Neural progenitor cell (in vitro differentiated cells): ENCODE measurements around the gene PRR14L. TPM values are rescaled to one million over a fixed set of nuclear protein-coding genes. Genes with fewer than 3 reads are reported as not detected.
"Not testable (repeated sequence)": the region's sequence is repeated elsewhere in the genome, so short reads cannot be mapped to it uniquely, and the experiment has no call there.

Experiments used
- DNase-seq: peaks from one replicate; pipeline ENCODE4 v3.0.0-alpha.2; 2016; ENCODE audit warnings: low spot score
- H2AFZ ChIP-seq: fragments of 200-600 bp; sonication (generic); replicated peaks from 2 replicates; pipeline ENCODE4 v1.6.1; 2016; ENCODE audit warnings: antibody characterized with exemption
- H3F3A ChIP-seq: fragments of 200-600 bp; sonication (generic); 2 replicates; pipeline ENCODE4 v1.6.1; 2016; ENCODE audit warnings: antibody characterized with exemption, low read depth
- H3K27ac ChIP-seq: fragments of 200-600 bp; sonication (generic); 2 replicates; pipeline ENCODE4 v1.5.1; 2016; ENCODE audit warnings: mild to moderate bottlenecking
- H3K27me3 ChIP-seq: fragments of 200-600 bp; sonication (generic); 2 replicates; pipeline ENCODE4 v1.6.1; 2016; ENCODE audit warnings: mild to moderate bottlenecking, moderate library complexity
- H3K36me3 ChIP-seq: fragments of 200-600 bp; sonication (generic); 2 replicates; pipeline ENCODE4 v1.5.1; 2016
- H3K4me1 ChIP-seq: fragments of 200-600 bp; sonication (generic); 2 replicates; pipeline ENCODE4 v1.6.1; 2016; ENCODE audit warnings: mixed run types
- H3K4me2 ChIP-seq: fragments of 200-600 bp; sonication (generic); 2 replicates; pipeline ENCODE4 v1.6.1; 2016
- H3K4me3 ChIP-seq: fragments of 200-600 bp; sonication (generic); 2 replicates; pipeline ENCODE4 v1.5.1; 2016
- H3K79me2 ChIP-seq: fragments of 200-600 bp; sonication (generic); 2 replicates; pipeline ENCODE4 v1.6.1; 2016; ENCODE audit warnings: low read depth
- H3K9ac ChIP-seq: fragments of 200-600 bp; sonication (generic); 2 replicates; pipeline ENCODE4 v1.6.1; 2016
- H3K9me3 ChIP-seq: fragments of 200-600 bp; sonication (generic); 2 replicates; pipeline ENCODE4 v1.5.1; 2016; ENCODE audit warnings: low read depth
- H4K20me1 ChIP-seq: fragments of 200-600 bp; sonication (generic); 2 replicates; pipeline ENCODE4 v1.6.1; 2016; ENCODE audit warnings: low read depth
- H3K27ac Mint-ChIP-seq: 3 replicates; pipeline ENCODE4 v1.8.0; 2021; ENCODE audit warnings: mixed read lengths
- H3K27me3 Mint-ChIP-seq: 2 replicates; pipeline ENCODE4 v1.8.0; 2022; ENCODE audit warnings: low read depth, mild to moderate bottlenecking, inconsistent platforms, moderate library complexity, mixed read lengths; ENCODE audit not compliant: insufficient read depth
- H3K36me3 Mint-ChIP-seq: 3 replicates; pipeline ENCODE4 v1.8.0; 2021; ENCODE audit warnings: mixed read lengths
- H3K4me1 Mint-ChIP-seq: 3 replicates; pipeline ENCODE4 v1.8.0; 2021; ENCODE audit warnings: mixed read lengths
- H3K4me3 Mint-ChIP-seq: 3 replicates; pipeline ENCODE4 v1.8.0; 2021; ENCODE audit warnings: mild to moderate bottlenecking, moderate library complexity, mixed read lengths
- H3K9me3 Mint-ChIP-seq: 3 replicates; pipeline ENCODE4 v1.8.0; 2020; ENCODE audit warnings: mixed read lengths
- CTCF ChIP-seq: fragments of 200-600 bp; sonication (generic); IDR thresholded peaks from 2 replicates; pipeline ENCODE4 v1.5.1; 2017; ENCODE audit warnings: antibody characterized with exemption, mild to moderate bottlenecking
- EZH2 ChIP-seq: fragments of 200-600 bp; sonication (generic); IDR thresholded peaks from 2 replicates; pipeline ENCODE4 v1.6.1; 2017; ENCODE audit warnings: antibody characterized with exemption, mild to moderate bottlenecking, moderate library complexity
- EZH2phosphoT487 ChIP-seq: fragments of 200-600 bp; sonication (generic); IDR thresholded peaks from 2 replicates; pipeline ENCODE4 v1.6.1; 2017; ENCODE audit warnings: antibody characterized with exemption
- total RNA-seq: library from RNA; depleted of rRNA; stranded (reverse); fragments of >200 nt; gene quantifications from 2 replicates; pipeline ENCODE4 v1.2.3, GENCODE V29; 2015; ENCODE audit warnings: low replicate concordance

The PRR14L gene
- total RNA-seq, 1 donor from 2014 or later = 74.2 TPM

- H3K4me1 ChIP-seq = no peaks in the 10 kb centered on the region
- peak overlapping the region; percentile 35 for H3K4me3 ChIP-seq
- peaks cover 21% of the 10 kb centered on the region for H3F3A ChIP-seq
- TF ChIP-seq EZH2phosphoT487 (no peak), EZH2 (no peak), CTCF (no peak)
- H3K9me3 ChIP-seq = no peaks in the 10 kb centered on the region
- peak overlapping the region; percentile 75 for H3K4me2 ChIP-seq
- Mint-ChIP-seq H3K4me3 (peak overlapping the region; percentile 47), H3K27ac (no peak overlapping the region), H3K9me3 (no peaks in the 10 kb centered on the region), H3K4me1 (no peaks in the 10 kb centered on the region), H3K36me3 (no peaks in the 10 kb centered on the region), H3K27me3 (no peaks in the 10 kb centered on the region)
- H3K36me3 ChIP-seq = no peaks in the 10 kb centered on the region
- no peaks in the 10 kb centered on the region for H3K79me2 ChIP-seq
- no peak overlapping the region for H3K27ac ChIP-seq
- no peaks in the 10 kb centered on the region for H3K27me3 ChIP-seq
- peak; percentile 89 for DNase-seq
- H3K9ac ChIP-seq = no peak overlapping the region
- peak overlapping the region; percentile 89 for H2AFZ ChIP-seq
- H4K20me1 ChIP-seq = no peaks in the 10 kb centered on the region
Observed at GRCh38 chr22:31676700-31677099, 73.2 kb downstream of the PRR14L start.

GRCh38 chr22:31674219-31674618, 75.7 kb downstream of the PRR14L start:
- H3K9me3 Mint-ChIP-seq, H3K36me3 ChIP-seq: not testable (repeated sequence)

GRCh38 chr22:31668849-31669248, 81.1 kb downstream of the PRR14L start:
- H3K9me3 Mint-ChIP-seq, H3K4me3 ChIP-seq, H3K9ac ChIP-seq, H3K9me3 ChIP-seq, H3K27ac Mint-ChIP-seq, H3K4me1 ChIP-seq, H2AFZ ChIP-seq, H3K79me2 ChIP-seq, H3K36me3 ChIP-seq, H3K36me3 Mint-ChIP-seq, H3K27me3 Mint-ChIP-seq, H3F3A ChIP-seq, H4K20me1 ChIP-seq, DNase-seq, H3K4me2 ChIP-seq, H3K4me1 Mint-ChIP-seq, H3K4me3 Mint-ChIP-seq, H3K27me3 ChIP-seq, H3K27ac ChIP-seq: not testable (repeated sequence)

More at GRCh38 chr22:31674219-31674618, 75.7 kb downstream of the PRR14L start:
- not testable (repeated sequence) for H3K9ac ChIP-seq, H3K4me2 ChIP-seq, H3K79me2 ChIP-seq, H3K27me3 Mint-ChIP-seq, H3K4me3 Mint-ChIP-seq, H3K27ac ChIP-seq, H3F3A ChIP-seq, H3K36me3 Mint-ChIP-seq, H3K4me3 ChIP-seq, H3K4me1 ChIP-seq, DNase-seq, H3K4me1 Mint-ChIP-seq, H2AFZ ChIP-seq, H3K27ac Mint-ChIP-seq, H4K20me1 ChIP-seq, H3K9me3 ChIP-seq, H3K27me3 ChIP-seq

- peaks cover 4% of the 10 kb centered on the region for H3K27me3 Mint-ChIP-seq
- Histone ChIP-seq H3K4me2 (peak overlapping the region; percentile 91), H3K36me3 (no peaks in the 10 kb centered on the region), H3K27me3 (no peaks in the 10 kb centered on the region), H3K9me3 (no peaks in the 10 kb centered on the region), H3K4me1 (no peaks in the 10 kb centered on the region), H3F3A (peaks cover 3% of the 10 kb centered on the region), H4K20me1 (peaks cover 8% of the 10 kb centered on the region), H3K27ac (no peak overlapping the region), H3K79me2 (peaks cover 44% of the 10 kb centered on the region), H3K4me3 (peak overlapping the region; percentile 78), H3K9ac (no peak overlapping the region), H2AFZ (peak overlapping the region; percentile 91)
- no peaks in the 10 kb centered on the region for H3K9me3 Mint-ChIP-seq
- no peaks in the 10 kb centered on the region for H3K36me3 Mint-ChIP-seq
- no peak for DNase-seq
- TF ChIP-seq CTCF (no peak), EZH2 (no peak), EZH2phosphoT487 (no peak)
- peaks cover 19% of the 10 kb centered on the region for H3K4me1 Mint-ChIP-seq
- peak overlapping the region; percentile 97 for H3K27ac Mint-ChIP-seq
- peak overlapping the region; percentile 100 for H3K4me3 Mint-ChIP-seq
Observed at GRCh38 chr22:31662668-31663037, 87.3 kb downstream of the PRR14L start.
